Panc1 (cell line): ENCODE data around the gene SMYD5.

Experiments used
- POLR2AphosphoS5 ChIP-seq: IDR thresholded peaks from 2 replicates; pipeline ENCODE4 v1.6.1; 2012; ENCODE audit warnings: mild to moderate bottlenecking, low read depth, low read length, moderate library complexity
- TF ChIP-seq, protein P1 (sequence below): fragments of 450-650 bp; IDR thresholded peaks from 2 replicates; pipeline ENCODE4 v1.5.1; 2017; ENCODE audit warnings: mild to moderate bottlenecking
- TF ChIP-seq, protein P2 (sequence below), 2 experiments: IDR thresholded peaks; 2 replicates each; pipeline ENCODE4 v1.6.1; 2011 to 2012; ENCODE audit warnings: low read depth in 2 of 2, control low read depth in 1 of 2, low read length in 1 of 2, mild to moderate bottlenecking in 1 of 2, moderate library complexity in 1 of 2; ENCODE audit not compliant: insufficient read depth in 1 of 2

DNA sequence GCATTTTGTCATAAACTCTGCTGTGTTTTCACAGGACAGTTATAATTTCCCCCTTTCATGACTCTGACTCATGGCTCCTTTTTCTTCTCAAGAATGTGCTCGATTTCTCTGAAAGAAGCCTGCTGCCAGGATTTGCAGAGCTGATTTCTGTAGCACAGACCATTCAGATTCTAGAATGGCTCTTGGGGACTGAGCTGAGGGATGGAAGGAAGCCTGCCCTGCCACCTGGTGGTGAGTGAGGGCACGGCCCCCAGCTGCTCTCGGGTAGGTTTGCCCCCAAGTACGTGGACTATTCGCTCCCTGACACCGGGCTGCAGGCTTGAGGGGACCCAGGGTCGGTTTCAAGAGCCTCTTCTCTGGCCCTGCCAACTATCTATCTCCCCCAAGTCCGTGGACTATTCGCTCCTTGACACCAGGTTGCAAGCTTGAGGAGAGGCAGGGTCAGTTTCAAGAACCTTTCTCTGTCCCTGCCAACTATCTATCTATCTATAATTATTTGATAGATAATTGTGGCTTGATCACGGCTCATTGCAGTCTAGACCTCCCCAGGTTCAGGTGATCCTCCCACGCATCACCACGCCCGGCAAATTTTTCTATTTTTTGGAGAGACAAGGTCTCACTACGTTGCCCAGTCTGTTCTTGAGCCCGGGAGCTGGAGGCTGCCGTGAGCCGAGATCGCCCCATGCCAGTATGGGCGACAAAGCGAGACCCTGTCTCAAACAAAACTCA, 1.4 kb upstream of the SMYD5 start:
- TF ChIP-seq, protein P1, sequence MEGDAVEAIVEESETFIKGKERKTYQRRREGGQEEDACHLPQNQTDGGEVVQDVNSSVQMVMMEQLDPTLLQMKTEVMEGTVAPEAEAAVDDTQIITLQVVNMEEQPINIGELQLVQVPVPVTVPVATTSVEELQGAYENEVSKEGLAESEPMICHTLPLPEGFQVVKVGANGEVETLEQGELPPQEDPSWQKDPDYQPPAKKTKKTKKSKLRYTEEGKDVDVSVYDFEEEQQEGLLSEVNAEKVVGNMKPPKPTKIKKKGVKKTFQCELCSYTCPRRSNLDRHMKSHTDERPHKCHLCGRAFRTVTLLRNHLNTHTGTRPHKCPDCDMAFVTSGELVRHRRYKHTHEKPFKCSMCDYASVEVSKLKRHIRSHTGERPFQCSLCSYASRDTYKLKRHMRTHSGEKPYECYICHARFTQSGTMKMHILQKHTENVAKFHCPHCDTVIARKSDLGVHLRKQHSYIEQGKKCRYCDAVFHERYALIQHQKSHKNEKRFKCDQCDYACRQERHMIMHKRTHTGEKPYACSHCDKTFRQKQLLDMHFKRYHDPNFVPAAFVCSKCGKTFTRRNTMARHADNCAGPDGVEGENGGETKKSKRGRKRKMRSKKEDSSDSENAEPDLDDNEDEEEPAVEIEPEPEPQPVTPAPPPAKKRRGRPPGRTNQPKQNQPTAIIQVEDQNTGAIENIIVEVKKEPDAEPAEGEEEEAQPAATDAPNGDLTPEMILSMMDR = peak; percentile 98
- TF ChIP-seq POLR2AphosphoS5 = no peak
- TF ChIP-seq, protein P2, sequence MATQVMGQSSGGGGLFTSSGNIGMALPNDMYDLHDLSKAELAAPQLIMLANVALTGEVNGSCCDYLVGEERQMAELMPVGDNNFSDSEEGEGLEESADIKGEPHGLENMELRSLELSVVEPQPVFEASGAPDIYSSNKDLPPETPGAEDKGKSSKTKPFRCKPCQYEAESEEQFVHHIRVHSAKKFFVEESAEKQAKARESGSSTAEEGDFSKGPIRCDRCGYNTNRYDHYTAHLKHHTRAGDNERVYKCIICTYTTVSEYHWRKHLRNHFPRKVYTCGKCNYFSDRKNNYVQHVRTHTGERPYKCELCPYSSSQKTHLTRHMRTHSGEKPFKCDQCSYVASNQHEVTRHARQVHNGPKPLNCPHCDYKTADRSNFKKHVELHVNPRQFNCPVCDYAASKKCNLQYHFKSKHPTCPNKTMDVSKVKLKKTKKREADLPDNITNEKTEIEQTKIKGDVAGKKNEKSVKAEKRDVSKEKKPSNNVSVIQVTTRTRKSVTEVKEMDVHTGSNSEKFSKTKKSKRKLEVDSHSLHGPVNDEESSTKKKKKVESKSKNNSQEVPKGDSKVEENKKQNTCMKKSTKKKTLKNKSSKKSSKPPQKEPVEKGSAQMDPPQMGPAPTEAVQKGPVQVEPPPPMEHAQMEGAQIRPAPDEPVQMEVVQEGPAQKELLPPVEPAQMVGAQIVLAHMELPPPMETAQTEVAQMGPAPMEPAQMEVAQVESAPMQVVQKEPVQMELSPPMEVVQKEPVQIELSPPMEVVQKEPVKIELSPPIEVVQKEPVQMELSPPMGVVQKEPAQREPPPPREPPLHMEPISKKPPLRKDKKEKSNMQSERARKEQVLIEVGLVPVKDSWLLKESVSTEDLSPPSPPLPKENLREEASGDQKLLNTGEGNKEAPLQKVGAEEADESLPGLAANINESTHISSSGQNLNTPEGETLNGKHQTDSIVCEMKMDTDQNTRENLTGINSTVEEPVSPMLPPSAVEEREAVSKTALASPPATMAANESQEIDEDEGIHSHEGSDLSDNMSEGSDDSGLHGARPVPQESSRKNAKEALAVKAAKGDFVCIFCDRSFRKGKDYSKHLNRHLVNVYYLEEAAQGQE (IDR thresholded peaks at IDR 0.05; ENCODE audit: insufficient read depth in 1 of 2, low read depth in 2 of 2, low read length in 1 of 2) = no peak
